Measurements from ENCODE around the gene RPS10. TPM values are rescaled to one million over a fixed set of nuclear protein-coding genes. Genes with fewer than 3 reads are reported as not detected.

Gene RPS10
- total RNA-seq, 1 experiment from 2014 or later: 1,497 TPM

DNA sequence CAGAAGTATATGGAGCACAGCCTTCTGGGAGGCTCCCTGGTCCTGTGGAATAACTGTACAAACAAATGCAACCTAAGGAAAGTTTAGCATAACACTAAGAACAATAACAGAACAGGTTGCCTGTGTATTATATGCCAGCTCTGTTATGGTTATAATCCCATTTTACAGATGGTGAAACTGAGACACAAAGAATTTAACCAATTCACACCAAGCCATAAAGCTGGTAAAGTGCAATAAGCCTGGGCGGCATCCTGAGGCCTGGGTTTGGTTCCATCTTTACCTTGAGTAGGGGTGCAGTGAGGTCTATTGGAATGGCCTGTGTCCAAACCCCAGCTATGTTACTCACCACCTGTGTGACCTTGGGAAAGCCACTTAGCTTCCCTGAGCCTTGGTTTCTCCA lies 25.3 kb upstream of the RPS10 start:
- CTCF ChIA-PET: no interaction called here
- BruUV-seq (replicated peaks): no TSS peak
- no peaks in the 10 kb centered on the region for H3K4me1 ChIP-seq (ENCODE audit: insufficient read depth, low read length, poor library complexity, severe bottlenecking)
- TF ChIP-seq EZH2 (IDR thresholded peaks at IDR 0.05; ENCODE audit: borderline replicate concordance, low read depth, low read length, poor library complexity, severe bottlenecking): no peak
- TF ChIP-seq, protein P1, sequence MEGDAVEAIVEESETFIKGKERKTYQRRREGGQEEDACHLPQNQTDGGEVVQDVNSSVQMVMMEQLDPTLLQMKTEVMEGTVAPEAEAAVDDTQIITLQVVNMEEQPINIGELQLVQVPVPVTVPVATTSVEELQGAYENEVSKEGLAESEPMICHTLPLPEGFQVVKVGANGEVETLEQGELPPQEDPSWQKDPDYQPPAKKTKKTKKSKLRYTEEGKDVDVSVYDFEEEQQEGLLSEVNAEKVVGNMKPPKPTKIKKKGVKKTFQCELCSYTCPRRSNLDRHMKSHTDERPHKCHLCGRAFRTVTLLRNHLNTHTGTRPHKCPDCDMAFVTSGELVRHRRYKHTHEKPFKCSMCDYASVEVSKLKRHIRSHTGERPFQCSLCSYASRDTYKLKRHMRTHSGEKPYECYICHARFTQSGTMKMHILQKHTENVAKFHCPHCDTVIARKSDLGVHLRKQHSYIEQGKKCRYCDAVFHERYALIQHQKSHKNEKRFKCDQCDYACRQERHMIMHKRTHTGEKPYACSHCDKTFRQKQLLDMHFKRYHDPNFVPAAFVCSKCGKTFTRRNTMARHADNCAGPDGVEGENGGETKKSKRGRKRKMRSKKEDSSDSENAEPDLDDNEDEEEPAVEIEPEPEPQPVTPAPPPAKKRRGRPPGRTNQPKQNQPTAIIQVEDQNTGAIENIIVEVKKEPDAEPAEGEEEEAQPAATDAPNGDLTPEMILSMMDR (conservative IDR thresholded peaks at IDR 0.05; ENCODE audit: low read depth, low read length): no peak
- no peaks in the 10 kb centered on the region for H3K36me3 ChIP-seq (ENCODE audit: insufficient read depth, low read length, poor library complexity, severe bottlenecking)
- no peak for DNase-seq (ENCODE audit: low spot score)
- POLR2A ChIA-PET (ENCODE audit: low non-redundant PET): no interaction called here
- intact Hi-C loops (cut with micrococcal nuclease; ENCODE audit: unreplicated experiment): no loop called here
- H3K9me3 ChIP-seq (ENCODE audit: low read depth, low read length, poor library complexity, severe bottlenecking): no peaks in the 10 kb centered on the region
- H3K27ac ChIP-seq (ENCODE audit: low read depth, low read length, poor library complexity, severe bottlenecking): no peak overlapping the region
- no peak overlapping the region for H3K4me3 ChIP-seq (ENCODE audit: low read depth, low read length, poor library complexity, severe bottlenecking)
- no peaks in the 10 kb centered on the region for H3K27me3 ChIP-seq (replicated peaks; ENCODE audit: insufficient read depth, low read depth, low read length, poor library complexity)

DNA sequence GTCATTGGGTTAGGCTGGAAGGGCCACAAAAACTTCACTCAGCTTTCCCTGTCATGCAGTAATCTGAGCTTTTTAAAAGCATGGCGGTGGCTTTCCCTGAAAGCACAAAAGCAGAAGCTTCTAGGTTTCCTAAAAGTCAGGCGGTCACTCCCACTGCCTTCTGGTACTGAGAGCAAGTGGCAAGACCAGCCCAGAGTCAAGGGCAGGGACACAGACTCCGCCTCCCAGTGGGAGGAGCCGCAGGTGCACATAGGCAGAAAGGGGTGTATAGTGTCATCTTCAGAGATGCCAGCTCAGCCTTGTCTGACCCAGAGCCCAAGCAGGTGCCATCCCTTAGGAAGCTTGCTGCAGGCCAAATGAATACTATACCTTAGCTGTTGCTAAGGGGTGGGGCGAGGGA lies 22.0 kb upstream of the RPS10 start:
- intact Hi-C loops (cut with micrococcal nuclease; ENCODE audit: unreplicated experiment): no loop called here
- Histone ChIP-seq H3K36me3 (ENCODE audit: insufficient read depth, low read length, poor library complexity, severe bottlenecking) (no peaks in the 10 kb centered on the region), H3K4me3 (ENCODE audit: low read depth, low read length, poor library complexity, severe bottlenecking) (no peak overlapping the region), H3K4me1 (ENCODE audit: insufficient read depth, low read length, poor library complexity, severe bottlenecking) (no peaks in the 10 kb centered on the region), H3K27me3 (replicated peaks; ENCODE audit: insufficient read depth, low read depth, low read length, poor library complexity) (no peaks in the 10 kb centered on the region), H3K9me3 (ENCODE audit: low read depth, low read length, poor library complexity, severe bottlenecking) (no peaks in the 10 kb centered on the region), H3K27ac (ENCODE audit: low read depth, low read length, poor library complexity, severe bottlenecking) (no peak overlapping the region)
- ChIA-PET CTCF (no interaction called here), POLR2A (ENCODE audit: low non-redundant PET) (no interaction called here)
- no TSS peak for BruUV-seq (replicated peaks)
- no peak for DNase-seq (ENCODE audit: low spot score)
- TF ChIP-seq, protein P1 (conservative IDR thresholded peaks at IDR 0.05; ENCODE audit: low read depth, low read length): no peak
- TF ChIP-seq EZH2 (IDR thresholded peaks at IDR 0.05; ENCODE audit: borderline replicate concordance, low read depth, low read length, poor library complexity, severe bottlenecking): no peak

DNA sequence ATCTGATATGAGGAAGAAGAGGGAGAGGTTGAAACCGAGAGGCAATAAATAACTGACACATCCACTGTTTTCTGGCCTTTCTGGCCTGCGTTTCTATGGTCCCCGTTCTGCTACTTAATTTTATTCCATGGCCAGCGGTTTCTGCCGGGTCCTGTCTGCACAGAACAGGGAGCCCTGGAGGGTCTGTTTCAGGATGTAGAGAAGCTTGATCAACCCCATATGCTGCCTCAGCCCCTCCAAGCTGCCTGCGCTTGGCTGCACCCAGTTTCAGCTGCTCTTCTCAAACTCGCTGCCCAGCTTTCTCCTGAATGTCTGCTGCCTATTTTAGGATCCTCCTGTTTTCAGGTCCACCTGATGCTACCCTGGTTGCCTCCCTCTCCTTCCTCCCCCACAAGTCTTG lies 21.5 kb upstream of the RPS10 start:
- no peak overlapping the region for H3K27ac ChIP-seq (ENCODE audit: low read depth, low read length, poor library complexity, severe bottlenecking)
- no peaks in the 10 kb centered on the region for H3K27me3 ChIP-seq (replicated peaks; ENCODE audit: insufficient read depth, low read depth, low read length, poor library complexity)
- ChIA-PET CTCF (no interaction called here), POLR2A (ENCODE audit: low non-redundant PET) (no interaction called here)
- H3K9me3 ChIP-seq (ENCODE audit: low read depth, low read length, poor library complexity, severe bottlenecking): no peaks in the 10 kb centered on the region
- no peak for DNase-seq (ENCODE audit: low spot score)
- H3K4me3 ChIP-seq (ENCODE audit: low read depth, low read length, poor library complexity, severe bottlenecking): no peak overlapping the region
- TF ChIP-seq, protein P1 (conservative IDR thresholded peaks at IDR 0.05; ENCODE audit: low read depth, low read length): no peak
- no peak for TF ChIP-seq EZH2 (IDR thresholded peaks at IDR 0.05; ENCODE audit: borderline replicate concordance, low read depth, low read length, poor library complexity, severe bottlenecking)
- BruUV-seq (replicated peaks): no TSS peak
- H3K36me3 ChIP-seq (ENCODE audit: insufficient read depth, low read length, poor library complexity, severe bottlenecking): no peaks in the 10 kb centered on the region
- intact Hi-C loops (cut with micrococcal nuclease; ENCODE audit: unreplicated experiment): no loop called here
- no peaks in the 10 kb centered on the region for H3K4me1 ChIP-seq (ENCODE audit: insufficient read depth, low read length, poor library complexity, severe bottlenecking)

All from A673 (cell line).